ENCODE measurements around the gene HADH.

DNA sequence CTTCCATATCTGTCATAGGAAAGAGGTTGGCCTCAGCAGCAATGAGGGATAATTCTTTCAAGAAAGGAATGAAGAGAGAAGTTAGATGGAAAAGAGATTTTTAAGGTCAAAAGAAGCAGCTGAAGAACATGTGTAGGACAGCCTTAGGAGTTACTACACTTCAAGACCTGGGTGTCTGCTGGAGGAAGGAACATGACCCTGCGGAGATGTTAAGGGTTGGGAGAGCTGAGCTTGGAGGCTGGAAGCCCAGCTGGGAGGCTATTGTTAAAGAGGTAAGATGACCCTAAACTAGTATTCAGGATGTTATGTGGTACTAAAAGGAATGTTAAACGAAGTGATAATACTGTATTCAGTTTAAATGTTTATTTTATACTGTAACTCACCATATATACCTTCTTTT lies 15.0 kb downstream of the HADH start:
- TF ChIP-seq, protein P1, sequence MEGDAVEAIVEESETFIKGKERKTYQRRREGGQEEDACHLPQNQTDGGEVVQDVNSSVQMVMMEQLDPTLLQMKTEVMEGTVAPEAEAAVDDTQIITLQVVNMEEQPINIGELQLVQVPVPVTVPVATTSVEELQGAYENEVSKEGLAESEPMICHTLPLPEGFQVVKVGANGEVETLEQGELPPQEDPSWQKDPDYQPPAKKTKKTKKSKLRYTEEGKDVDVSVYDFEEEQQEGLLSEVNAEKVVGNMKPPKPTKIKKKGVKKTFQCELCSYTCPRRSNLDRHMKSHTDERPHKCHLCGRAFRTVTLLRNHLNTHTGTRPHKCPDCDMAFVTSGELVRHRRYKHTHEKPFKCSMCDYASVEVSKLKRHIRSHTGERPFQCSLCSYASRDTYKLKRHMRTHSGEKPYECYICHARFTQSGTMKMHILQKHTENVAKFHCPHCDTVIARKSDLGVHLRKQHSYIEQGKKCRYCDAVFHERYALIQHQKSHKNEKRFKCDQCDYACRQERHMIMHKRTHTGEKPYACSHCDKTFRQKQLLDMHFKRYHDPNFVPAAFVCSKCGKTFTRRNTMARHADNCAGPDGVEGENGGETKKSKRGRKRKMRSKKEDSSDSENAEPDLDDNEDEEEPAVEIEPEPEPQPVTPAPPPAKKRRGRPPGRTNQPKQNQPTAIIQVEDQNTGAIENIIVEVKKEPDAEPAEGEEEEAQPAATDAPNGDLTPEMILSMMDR (IDR thresholded peaks at IDR 0.05): no peak
- no peak for TF ChIP-seq POLR2A (IDR thresholded peaks at IDR 0.05)

All from lower leg skin (tissue), 3 donors.